Measurements from ENCODE around the gene FOXL3. TPM values are rescaled to one million over a fixed set of nuclear protein-coding genes. Genes with fewer than 3 reads are reported as not detected.

Gene FOXL3
- polyA plus RNA-seq, 1 of the 3 experiments (the other 2 are of a cell fraction): not detected

- Histone ChIP-seq H3K9me3 (no peaks in the 10 kb centered on the region), H3K27ac (ENCODE audit: low read depth in 2 of 2, low read length in 1 of 2) (no peak overlapping the region), H3K4me2 (no peak overlapping the region), H3F3A (replicated peaks; ENCODE audit: insufficient read depth) (no peaks in the 10 kb centered on the region), H3K9ac (no peak overlapping the region), H3K4me1 (ENCODE audit: control insufficient read depth in 1 of 2, insufficient read depth in 2 of 2, low read depth in 1 of 2, low read length in 1 of 2) (no peaks in the 10 kb centered on the region), H3K4me3 (ENCODE audit: low read depth in 2 of 2, low read length in 1 of 2) (no peak overlapping the region), H3K79me2 (ENCODE audit: insufficient read depth) (no peaks in the 10 kb centered on the region), H3K27me3 (ENCODE audit: insufficient read depth) (no peaks in the 10 kb centered on the region), H3K36me3 (replicated peaks in 1 of 2; ENCODE audit: control insufficient read depth in 1 of 2, insufficient read depth in 2 of 2, low read length in 1 of 2) (peaks cover 0 to 5% of the 10 kb centered on the region in 2 experiments), H2AFZ (ENCODE audit: low read depth) (no peak overlapping the region), H4K20me1 (ENCODE audit: insufficient read depth) (no peaks in the 10 kb centered on the region), H3K9me2 (no peaks in the 10 kb centered on the region)
- TF ChIP-seq TAF1 (IDR thresholded peaks at IDR 0.05; ENCODE audit: borderline replicate concordance, low read depth, low read length) (no peak), IRF3 (IDR thresholded peaks at IDR 0.05; ENCODE audit: low read depth, low read length) (no peak), RXRA (IDR thresholded peaks at IDR 0.05; ENCODE audit: borderline replicate concordance, low read depth) (no peak), USF1 (IDR thresholded peaks at IDR 0.05; ENCODE audit: borderline replicate concordance, low read depth) (no peak), YY1 (IDR thresholded peaks at IDR 0.05; ENCODE audit: low read depth) (no peak), MEF2A (IDR thresholded peaks at IDR 0.05; ENCODE audit: borderline replicate concordance, low read depth) (no peak), GABPA (IDR thresholded peaks at IDR 0.05; ENCODE audit: low read depth) (no peak), GATA2 (CRISPR knock-in tag; IDR thresholded peaks at IDR 0.05) (no peak), TCF12 (IDR thresholded peaks at IDR 0.05) (no peak), NFIC (IDR thresholded peaks at IDR 0.05; ENCODE audit: borderline replicate concordance) (no peak), POLR2AphosphoS5 (IDR thresholded peaks at IDR 0.05; ENCODE audit: low read depth, low read length) (no peak)
- ChIA-PET POLR2A (no interaction called here), CTCF (interaction anchor here (1.1 kb wide), 1 partner anchor 95 kb away, joined by 3 read pairs; no protein-coding TSS in a partner anchor)
- no peak for DNase-seq
- 89% methylated on average over 28 of the region's 38 CpGs for WGBS (ENCODE audit: low lambda C conversion rate)
These were observed 33.5 kb upstream of the FOXL3 start for GRCh38 chr7:256461-256940.

- CTCF ChIA-PET: interaction anchor here (1.1 kb wide), 1 partner anchor 95 kb away, joined by 3 read pairs; no protein-coding TSS in a partner anchor
- peaks cover 0 to 5% of the 10 kb centered on the region in 2 experiments for H3K36me3 ChIP-seq (replicated peaks in 1 of 2; ENCODE audit: control insufficient read depth in 1 of 2, insufficient read depth in 2 of 2, low read length in 1 of 2)
These were observed 32.9 kb upstream of the FOXL3 start for GRCh38 chr7:256981-257646.

More at GRCh38 chr7:256981-257646, 32.9 kb upstream of the FOXL3 start:
- TF ChIP-seq GABPA (IDR thresholded peaks at IDR 0.05; ENCODE audit: low read depth) (no peak), MAX (IDR thresholded peaks at IDR 0.05; ENCODE audit: low read depth) (no peak), NFIC (IDR thresholded peaks at IDR 0.05; ENCODE audit: borderline replicate concordance) (no peak), RFX5 (IDR thresholded peaks at IDR 0.05; ENCODE audit: low read length) (no peak), MXI1 (IDR thresholded peaks at IDR 0.05; ENCODE audit: low read depth, low read length) (no peak), CTCF (IDR thresholded peaks at IDR 0.05) (no peak), USF1 (IDR thresholded peaks at IDR 0.05; ENCODE audit: borderline replicate concordance, low read depth) (no peak), USF2 (IDR thresholded peaks at IDR 0.05; ENCODE audit: borderline replicate concordance, low read depth, low read length) (no peak), FOXJ3 (CRISPR knock-in tag; IDR thresholded peaks at IDR 0.05) (no peak), RAD21 (IDR thresholded peaks at IDR 0.05; ENCODE audit: low read length) (no peak), ELF1 (IDR thresholded peaks at IDR 0.05) (no peak), GATA2 (CRISPR knock-in tag; IDR thresholded peaks at IDR 0.05) (no peak), YY1 (IDR thresholded peaks at IDR 0.05; ENCODE audit: low read depth) (no peak), EZH2phosphoT487 (IDR thresholded peaks at IDR 0.05; ENCODE audit: borderline replicate concordance, low read depth) (no peak), TCF12 (IDR thresholded peaks at IDR 0.05) (no peak)
- H3K4me1 ChIP-seq (ENCODE audit: control insufficient read depth in 1 of 2, insufficient read depth in 2 of 2, low read depth in 1 of 2, low read length in 1 of 2): no peaks in the 10 kb centered on the region
- DNase-seq: no peak
- no peaks in the 10 kb centered on the region for H3K27me3 ChIP-seq (ENCODE audit: insufficient read depth)
- no peak overlapping the region for H3K27ac ChIP-seq (ENCODE audit: low read depth in 2 of 2, low read length in 1 of 2)
- 84% methylated on average over 27 of the region's 29 CpGs for WGBS (ENCODE audit: low lambda C conversion rate)
- no peak overlapping the region for H3K9ac ChIP-seq
- no peak overlapping the region for H3K4me2 ChIP-seq
- H4K20me1 ChIP-seq (ENCODE audit: insufficient read depth): no peaks in the 10 kb centered on the region
- no peaks in the 10 kb centered on the region for H3K79me2 ChIP-seq (ENCODE audit: insufficient read depth)
- peaks cover 4% of the 10 kb centered on the region for H3F3A ChIP-seq (replicated peaks; ENCODE audit: insufficient read depth)
- POLR2A ChIA-PET: no interaction called here
- no peak overlapping the region for H3K4me3 ChIP-seq (ENCODE audit: low read depth in 2 of 2, low read length in 1 of 2)
- 0 out of 2 replicates have a peak, but pooled peaks cover under 1% of the 10 kb centered on the region for H3K9me3 ChIP-seq
- H2AFZ ChIP-seq (ENCODE audit: low read depth): no peak overlapping the region
- H3K9me2 ChIP-seq: no peaks in the 10 kb centered on the region
